NCI-H2196 treated with DMSO at 0.1 percent for 48 hours (cell line): Measurements from ENCODE around the gene CHRM2.

Experiments
- DNase-seq: peaks from one replicate; lab custom pipeline; 2025; ENCODE audit not compliant: unreplicated experiment; lab: John Stamatoyannopoulos, UW

The CHRM2 gene

DNA sequence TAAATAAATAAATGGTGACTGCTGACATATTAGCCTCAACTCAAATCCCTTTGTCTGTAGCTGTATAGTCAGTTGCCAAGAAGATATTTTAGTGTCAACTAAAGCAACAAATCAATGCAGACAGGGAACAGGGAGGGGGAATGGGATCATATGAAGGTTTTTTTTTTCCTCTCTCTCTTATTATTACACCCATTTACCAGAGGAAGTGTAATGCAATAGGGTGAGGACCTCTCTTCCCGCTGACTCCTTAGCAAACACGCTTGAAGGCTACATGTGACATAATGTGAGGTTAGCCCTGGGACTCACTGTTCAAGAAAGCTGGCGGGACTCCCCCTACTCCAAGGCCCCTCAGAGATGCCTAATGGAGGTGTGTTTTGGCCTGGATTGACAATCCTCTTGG lies 88.2 kb downstream of the CHRM2 start:
- DNase-seq: no peak

GRCh38 chr7:136957391-136957790 lies 88.9 kb downstream of the CHRM2 start:
- no peak for DNase-seq

DNA sequence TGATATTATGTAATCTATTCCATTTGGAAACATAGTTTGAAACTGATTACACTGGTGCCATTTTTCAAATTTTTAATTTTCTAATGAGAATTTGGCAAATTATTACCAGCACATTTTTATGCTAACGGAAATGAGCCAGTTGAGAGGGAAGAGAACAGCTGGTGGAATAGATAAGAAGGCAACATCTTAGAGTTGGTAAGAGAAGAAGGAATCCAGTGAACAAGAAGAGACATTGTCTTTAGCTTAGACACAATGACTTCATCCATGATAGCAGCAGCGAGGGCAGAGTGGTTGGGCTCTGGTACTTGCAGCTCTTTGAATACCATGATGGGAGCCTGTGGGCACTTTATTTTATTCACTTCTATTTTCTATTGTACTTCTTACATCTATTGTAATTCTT lies 89.6 kb downstream of the CHRM2 start:
- no peak for DNase-seq

GRCh38 chr7:136964347-136964746 lies 95.9 kb downstream of the CHRM2 start:
- no peak for DNase-seq

DNA sequence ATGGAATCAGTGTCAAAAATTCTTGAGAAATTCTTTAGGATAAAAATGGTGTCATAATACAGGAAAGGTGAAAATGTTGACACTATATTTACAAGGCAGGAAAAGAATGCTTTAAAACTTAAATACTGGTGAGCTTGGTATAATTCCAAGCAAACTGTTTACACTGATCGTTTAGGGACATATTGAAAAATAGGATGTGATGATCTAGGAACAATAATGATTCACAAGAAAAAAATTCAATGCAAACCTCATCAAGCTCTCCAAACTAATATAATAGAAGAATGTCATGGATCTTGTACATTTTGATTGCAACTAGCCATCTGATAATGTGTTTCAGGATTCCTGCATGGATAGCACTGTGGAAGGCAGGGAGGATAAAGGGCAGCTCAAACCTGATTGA lies 98.4 kb downstream of the CHRM2 start:
- no peak for DNase-seq

DNA sequence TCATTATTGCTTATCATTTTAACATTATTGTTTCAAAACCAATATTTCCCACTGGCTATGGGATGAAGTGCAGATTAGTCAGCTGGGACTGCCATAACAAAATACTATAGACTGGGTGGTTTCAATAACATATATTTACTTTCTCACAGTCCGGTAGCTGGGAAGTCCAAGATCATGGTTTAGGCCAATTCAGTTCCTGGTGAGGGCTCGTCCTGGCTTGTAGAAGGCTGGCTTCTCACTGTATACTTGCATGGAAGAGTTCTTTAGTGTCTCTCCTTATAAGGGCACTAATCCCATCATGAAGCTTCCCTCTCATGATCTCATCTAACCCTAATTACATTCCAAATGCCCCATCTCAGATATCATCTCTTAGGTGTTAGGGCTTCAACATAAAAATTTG lies 101.3 kb downstream of the CHRM2 start:
- no peak for DNase-seq

DNA sequence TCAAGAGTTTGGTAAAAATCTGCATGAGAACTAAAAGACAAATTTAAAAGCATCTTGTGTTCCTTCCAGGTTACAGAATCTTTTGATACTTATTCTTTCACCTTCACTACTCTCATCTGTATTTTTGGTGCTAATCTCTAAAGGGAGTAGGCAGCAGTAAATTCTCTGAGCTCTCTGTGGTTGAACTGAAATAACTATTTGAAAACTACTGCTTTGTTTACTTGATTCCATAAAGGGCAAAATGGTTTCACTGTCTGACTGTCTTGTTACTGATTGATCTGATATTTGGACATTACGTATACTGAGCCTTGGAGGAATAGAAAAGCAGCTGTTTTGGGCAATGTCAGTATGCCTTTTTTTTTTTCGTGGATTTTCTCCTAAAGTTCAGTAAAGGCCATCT lies 103.3 kb downstream of the CHRM2 start:
- no peak for DNase-seq

DNA sequence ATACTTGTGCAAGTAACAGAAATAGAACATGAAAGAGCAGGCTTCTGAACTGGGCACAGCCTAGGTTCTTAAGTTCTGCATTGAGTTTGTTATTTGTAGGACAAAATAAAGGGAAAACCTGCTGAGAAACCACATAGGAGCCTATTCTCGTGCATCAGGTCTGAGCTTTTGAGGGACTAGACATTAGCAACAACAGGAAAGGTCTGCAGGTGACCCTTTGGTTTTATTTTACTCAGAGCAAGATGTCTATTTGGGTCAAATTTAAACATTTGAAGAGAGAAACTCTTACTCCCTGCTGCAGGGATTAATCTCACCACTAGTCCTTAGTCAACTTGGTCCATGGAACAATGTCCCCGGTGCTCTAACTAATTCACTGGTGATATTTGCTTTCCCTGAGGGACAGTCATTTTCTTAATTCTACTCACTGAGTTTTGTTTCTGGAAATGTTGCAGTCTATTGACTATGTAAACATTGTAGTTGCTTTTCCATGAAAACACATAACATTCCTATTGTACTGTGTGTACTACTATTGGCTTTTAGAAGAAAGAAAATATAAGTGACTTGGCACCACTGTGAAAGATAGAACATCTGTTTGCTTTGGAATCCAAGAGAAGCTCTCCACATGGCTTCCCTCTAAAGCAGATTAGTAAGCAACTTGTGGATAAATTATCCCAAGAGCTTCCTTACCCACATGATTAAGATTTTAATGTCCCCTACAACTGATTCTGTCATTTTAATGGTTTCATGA lies 108.2 kb downstream of the CHRM2 start:
- DNase-seq: no peak

- no peak for DNase-seq
These were observed 124.9 kb downstream of the CHRM2 start for GRCh38 chr7:136993377-136993776.

DNA sequence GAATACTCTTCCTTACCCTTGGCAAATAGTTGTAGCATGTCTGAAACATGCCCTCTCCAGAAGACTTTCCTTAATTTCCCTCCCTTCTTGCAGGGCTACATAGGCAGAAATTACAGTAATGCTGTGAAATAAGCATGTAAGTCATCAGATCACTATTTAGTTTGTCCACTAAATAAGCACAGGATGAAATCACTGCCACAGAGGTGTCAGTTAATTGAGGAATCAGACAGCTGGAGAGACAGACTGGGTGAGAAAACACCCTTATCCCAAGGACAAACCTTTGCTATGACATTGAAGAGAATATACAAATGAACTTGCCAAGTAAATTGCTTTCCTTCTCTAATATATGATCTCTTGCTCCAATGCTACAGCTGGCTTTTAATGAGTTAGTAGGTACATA lies 129.3 kb downstream of the CHRM2 start:
- DNase-seq: no peak

- no peak for DNase-seq
These were observed 130.0 kb downstream of the CHRM2 start for GRCh38 chr7:136998495-136998894.

DNA sequence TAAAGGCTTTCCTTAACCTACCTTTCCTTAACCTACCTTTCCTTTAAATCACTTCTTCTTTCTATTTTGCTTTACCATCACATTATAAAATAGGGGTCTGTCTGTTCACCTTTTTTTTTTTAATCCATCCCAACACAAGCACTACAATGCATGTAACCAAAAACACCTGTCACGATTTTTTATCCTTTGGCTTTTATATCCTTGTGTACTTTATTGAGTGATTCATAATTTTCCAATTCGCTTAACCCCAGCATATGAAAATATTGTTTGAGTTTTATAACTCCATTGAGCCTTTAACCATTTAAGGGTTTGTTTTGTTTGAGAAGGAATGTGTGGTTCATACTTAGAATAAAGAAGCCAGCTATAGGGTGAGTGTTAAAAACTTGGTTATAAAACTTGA lies 132.2 kb downstream of the CHRM2 start:
- no peak for DNase-seq

- DNase-seq: no peak
These were observed 132.6 kb downstream of the CHRM2 start for GRCh38 chr7:137001041-137001440.

DNA sequence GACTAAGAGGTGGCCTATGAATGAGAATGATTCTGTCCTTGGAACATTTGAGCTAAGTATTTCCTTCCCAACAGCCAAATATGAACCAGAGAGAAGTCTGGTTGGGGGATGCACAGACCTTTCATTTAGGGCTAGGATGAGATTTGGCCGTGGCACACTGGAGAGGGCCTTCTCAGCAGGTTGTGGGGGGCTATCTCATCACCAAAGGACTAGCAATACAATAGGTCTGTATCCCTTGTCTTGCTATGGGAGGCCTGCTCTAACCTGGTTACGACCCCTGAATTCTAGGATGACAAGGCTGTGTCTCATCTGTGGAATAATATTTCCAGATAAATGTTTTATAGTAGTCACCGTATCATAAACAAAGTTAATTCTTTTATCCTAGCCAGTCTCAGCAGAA lies 133.0 kb downstream of the CHRM2 start:
- DNase-seq: no peak

GRCh38 chr7:137003086-137003485 lies 134.6 kb downstream of the CHRM2 start:
- no peak for DNase-seq

DNA sequence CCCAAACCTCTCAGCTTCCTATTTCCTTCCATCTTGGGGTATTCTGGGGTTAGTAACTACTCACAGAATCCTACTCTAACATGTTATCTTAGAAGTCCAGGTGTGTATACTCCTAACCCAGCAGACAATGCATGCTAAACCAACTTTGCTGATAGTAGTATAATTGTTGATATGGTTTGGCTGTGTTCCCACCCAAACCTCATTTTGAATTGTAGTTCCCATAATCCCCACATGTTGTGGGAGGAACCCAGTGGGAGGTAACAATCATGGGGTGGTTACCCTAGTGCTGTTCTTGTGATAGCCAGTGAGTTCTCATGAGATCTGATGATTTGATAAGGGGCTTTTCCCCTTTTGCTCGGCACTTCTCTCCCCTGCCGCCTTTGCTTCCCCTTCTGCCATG lies 135.1 kb downstream of the CHRM2 start:
- no peak for DNase-seq

- no peak for DNase-seq
These were observed 137.4 kb downstream of the CHRM2 start for GRCh38 chr7:137005873-137006272.

- DNase-seq: no peak
These were observed 137.8 kb downstream of the CHRM2 start for GRCh38 chr7:137006293-137006692.

DNA sequence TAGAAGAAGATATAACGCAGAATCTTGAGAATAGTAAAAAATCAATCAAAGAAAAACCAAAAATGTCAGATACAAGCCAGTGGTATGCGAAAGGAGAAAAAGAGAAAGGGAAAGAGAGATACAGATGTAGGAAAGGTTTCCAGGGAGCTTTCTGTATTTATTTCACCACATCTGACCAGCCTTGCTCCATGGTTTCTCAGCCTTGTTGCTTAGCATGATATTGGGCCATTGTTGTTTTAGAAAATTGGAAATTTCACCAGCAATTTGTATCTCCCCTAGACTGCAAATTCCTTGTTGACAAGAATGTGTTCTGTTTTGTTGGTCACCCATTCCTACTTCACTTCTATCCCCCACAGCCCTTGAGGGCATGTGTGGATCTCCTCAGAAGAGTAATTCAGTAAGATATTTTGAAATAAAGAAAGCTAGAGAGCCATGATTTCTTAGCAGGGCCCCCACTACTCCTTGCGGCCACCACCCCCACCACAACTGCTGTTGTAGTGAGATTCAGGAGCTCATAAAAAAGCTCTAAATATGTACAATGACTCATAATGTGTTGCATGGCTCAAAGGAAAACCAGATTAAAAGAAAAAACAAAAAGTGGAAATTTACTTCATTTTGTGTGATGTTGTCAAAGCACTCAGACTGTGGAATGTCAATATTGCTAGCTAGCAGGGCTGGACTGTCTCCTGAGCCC lies 138.7 kb downstream of the CHRM2 start:
- no peak for DNase-seq

- DNase-seq: no peak
These were observed 141.0 kb downstream of the CHRM2 start for GRCh38 chr7:137009404-137009803.

- no peak for DNase-seq
These were observed 146.6 kb downstream of the CHRM2 start for GRCh38 chr7:137015015-137015414.

GRCh38 chr7:137017221-137017620 lies 148.8 kb downstream of the CHRM2 start:
- no peak for DNase-seq

DNA sequence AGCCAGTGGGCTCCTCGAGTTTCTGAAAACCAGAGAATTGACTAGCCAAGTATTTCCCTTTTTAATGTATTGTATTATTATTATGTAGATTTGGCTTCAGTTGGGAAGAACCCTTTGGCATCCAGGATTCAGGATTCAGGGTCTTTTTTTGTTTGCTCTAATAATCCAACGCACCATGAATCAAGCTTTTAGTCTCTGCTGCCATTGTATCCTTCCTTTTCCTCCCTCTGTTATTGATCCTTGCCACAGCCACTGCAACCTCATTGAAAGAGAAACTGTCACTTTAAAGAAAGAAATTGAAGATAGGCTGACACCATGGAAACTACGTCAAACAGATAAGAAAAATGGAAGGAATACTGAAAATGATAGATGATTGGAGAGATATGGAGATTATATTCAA lies 150.0 kb downstream of the CHRM2 start:
- no peak for DNase-seq
